Measurements from ENCODE around the gene ARFGEF2.
A peak's percentile ranks its signal among the peaks of the same experiment; 100 is the strongest.
"Not testable (repeated sequence)": the region's sequence is repeated elsewhere in the genome, so short reads cannot be mapped to it uniquely, and the experiment has no call there.

Gene ARFGEF2

GRCh38 chr20:48965189-48965910 lies 43.8 kb downstream of the ARFGEF2 start:
- H3K4me3 ChIP-seq (ENCODE audit: low read length): no peak overlapping the region
- TF ChIP-seq CTCF (conservative IDR thresholded peaks at IDR 0.05; ENCODE audit: low read length): no peak
- peak; percentile 68 for DNase-seq (ENCODE audit: low read depth)

GRCh38 chr20:48970681-48971365 lies 49.3 kb downstream of the ARFGEF2 start:
- DNase-seq (ENCODE audit: low read depth): peak; percentile 6
- no peak overlapping the region for H3K4me3 ChIP-seq (ENCODE audit: low read length)
- TF ChIP-seq CTCF (conservative IDR thresholded peaks at IDR 0.05; ENCODE audit: low read length): no peak

GRCh38 chr20:48971956-48972355 lies 50.4 kb downstream of the ARFGEF2 start:
- DNase-seq (ENCODE audit: low read depth): peak; percentile 36
- no peak overlapping the region for H3K4me3 ChIP-seq (ENCODE audit: low read length)
- TF ChIP-seq CTCF (conservative IDR thresholded peaks at IDR 0.05; ENCODE audit: low read length): no peak

GRCh38 chr20:48972816-48973215 lies 51.3 kb downstream of the ARFGEF2 start:
- TF ChIP-seq CTCF (conservative IDR thresholded peaks at IDR 0.05; ENCODE audit: low read length): no peak
- no peak for DNase-seq (ENCODE audit: low read depth)
- H3K4me3 ChIP-seq (ENCODE audit: low read length): no peak overlapping the region

- no peak for DNase-seq (ENCODE audit: low read depth)
- TF ChIP-seq CTCF (conservative IDR thresholded peaks at IDR 0.05; ENCODE audit: low read length): no peak
- no peak overlapping the region for H3K4me3 ChIP-seq (ENCODE audit: low read length)
Observed at GRCh38 chr20:48975955-48976354, 54.4 kb downstream of the ARFGEF2 start.

GRCh38 chr20:48979980-48980379 lies 58.5 kb downstream of the ARFGEF2 start:
- not testable (repeated sequence) for DNase-seq (ENCODE audit: low read depth); H3K4me3 ChIP-seq (ENCODE audit: low read length)

GRCh38 chr20:48983423-48984400 lies 62.2 kb downstream of the ARFGEF2 start:
- no peak overlapping the region for H3K4me3 ChIP-seq (ENCODE audit: low read length)
- TF ChIP-seq CTCF (conservative IDR thresholded peaks at IDR 0.05; ENCODE audit: low read length): no peak
- DNase-seq (ENCODE audit: low read depth): peak; percentile 63
